Activated CD4-positive, alpha-beta memory T cell treated with anti-CD3 and anti-CD28 coated beads, Interleukin-2, amount 10 ng/mL, durations not matched to agents 7 days and 5 days (primary cell): ENCODE results near the gene SVOP. TPM values are rescaled to one million over a fixed set of nuclear protein-coding genes. Genes with fewer than 3 reads are reported as not detected.
"Not testable (repeated sequence)": the region's sequence is repeated elsewhere in the genome, so short reads cannot be mapped to it uniquely, and the experiment has no call there.

Experiments used
- CTCF ChIA-PET: fragments of 350-600 bp; sonication (Branson Sonifier 250); formaldehyde crosslinking; loops from one replicate; lab custom pipeline; 2021; ENCODE audit warnings: antibody characterized with exemption, inconsistent platforms; lab: Charles Lee
- POLR2A ChIA-PET: fragments of 350-600 bp; sonication (Branson Sonifier 250); formaldehyde crosslinking; loops from one replicate; lab custom pipeline; 2021; ENCODE audit warnings: antibody characterized with exemption; lab: Charles Lee
- DNase-seq: peaks from one replicate; pipeline ENCODE4 v3.0.0-alpha.2; 2020
- H3K27ac Mint-ChIP-seq: one replicate; pipeline ENCODE4 v1.8.0; 2021; ENCODE audit warnings: mild to moderate bottlenecking, mixed read lengths
- H3K27me3 Mint-ChIP-seq: one replicate; pipeline ENCODE4 v1.8.0; 2021; ENCODE audit warnings: mixed read lengths
- H3K36me3 Mint-ChIP-seq: one replicate; pipeline ENCODE4 v1.8.0; 2021; ENCODE audit warnings: low read depth, mixed read lengths
- H3K4me1 Mint-ChIP-seq: one replicate; pipeline ENCODE4 v1.8.0; 2021; ENCODE audit warnings: mixed read lengths
- H3K4me3 Mint-ChIP-seq: one replicate; pipeline ENCODE4 v1.8.0; 2021; ENCODE audit warnings: mild to moderate bottlenecking, mixed read lengths
- H3K9me3 Mint-ChIP-seq: one replicate; pipeline ENCODE4 v1.8.0; 2021; ENCODE audit warnings: mixed read lengths
- total RNA-seq, 2 experiments: library from RNA; stranded (reverse); gene quantifications; one replicate each; pipeline ENCODE4 v1.2.3, GENCODE V29; 2021

The SVOP gene, protein sequence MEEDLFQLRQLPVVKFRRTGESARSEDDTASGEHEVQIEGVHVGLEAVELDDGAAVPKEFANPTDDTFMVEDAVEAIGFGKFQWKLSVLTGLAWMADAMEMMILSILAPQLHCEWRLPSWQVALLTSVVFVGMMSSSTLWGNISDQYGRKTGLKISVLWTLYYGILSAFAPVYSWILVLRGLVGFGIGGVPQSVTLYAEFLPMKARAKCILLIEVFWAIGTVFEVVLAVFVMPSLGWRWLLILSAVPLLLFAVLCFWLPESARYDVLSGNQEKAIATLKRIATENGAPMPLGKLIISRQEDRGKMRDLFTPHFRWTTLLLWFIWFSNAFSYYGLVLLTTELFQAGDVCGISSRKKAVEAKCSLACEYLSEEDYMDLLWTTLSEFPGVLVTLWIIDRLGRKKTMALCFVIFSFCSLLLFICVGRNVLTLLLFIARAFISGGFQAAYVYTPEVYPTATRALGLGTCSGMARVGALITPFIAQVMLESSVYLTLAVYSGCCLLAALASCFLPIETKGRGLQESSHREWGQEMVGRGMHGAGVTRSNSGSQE
- total RNA-seq: not detected

DNA sequence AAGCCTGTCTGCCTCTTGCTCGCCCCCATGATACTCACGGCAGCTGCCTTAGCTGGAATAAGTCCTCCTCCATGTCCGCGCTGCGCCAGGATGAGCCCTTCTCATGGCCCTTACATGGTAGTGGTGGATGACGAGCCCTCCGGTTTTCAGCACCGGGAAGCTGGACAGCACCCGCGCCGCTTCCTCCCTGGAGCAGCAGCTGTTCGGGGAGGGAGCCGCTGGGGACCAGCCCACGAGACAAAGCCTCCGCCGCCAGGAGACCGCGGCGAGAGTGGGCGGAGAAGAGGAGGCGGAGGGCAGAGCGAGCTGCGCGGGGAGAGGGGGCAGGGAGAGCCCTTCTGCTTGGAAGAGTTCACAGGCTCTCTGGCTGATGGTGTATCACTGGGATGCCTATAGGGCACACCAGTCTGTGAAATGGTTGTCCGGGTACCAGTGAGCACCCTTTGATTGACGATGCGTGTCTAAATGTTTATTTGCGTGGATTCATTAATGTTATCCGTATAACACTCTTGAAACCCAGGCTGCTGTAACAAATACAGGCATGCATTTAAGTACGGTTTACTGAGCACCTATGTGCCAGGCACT, at the start of gene SVOP:
Gene SVOP, minus strand, starts transcription at position 273 of the 585 bp plus-strand sequence. Its CDS starts 200 bp downstream, at position 73.
- Mint-ChIP-seq H3K27me3 (peaks cover 25% of the 10 kb centered on the region), H3K36me3 (no peaks in the 10 kb centered on the region), H3K27ac (no peak within 1 kb of the TSS), H3K9me3 (no peaks in the 10 kb centered on the region), H3K4me3 (no peak within 1 kb of the TSS), H3K4me1 (no peaks in the 10 kb centered on the region)
- ChIA-PET CTCF (no interaction called here), POLR2A (no interaction called here)
- peak; percentile 30 for DNase-seq

DNA sequence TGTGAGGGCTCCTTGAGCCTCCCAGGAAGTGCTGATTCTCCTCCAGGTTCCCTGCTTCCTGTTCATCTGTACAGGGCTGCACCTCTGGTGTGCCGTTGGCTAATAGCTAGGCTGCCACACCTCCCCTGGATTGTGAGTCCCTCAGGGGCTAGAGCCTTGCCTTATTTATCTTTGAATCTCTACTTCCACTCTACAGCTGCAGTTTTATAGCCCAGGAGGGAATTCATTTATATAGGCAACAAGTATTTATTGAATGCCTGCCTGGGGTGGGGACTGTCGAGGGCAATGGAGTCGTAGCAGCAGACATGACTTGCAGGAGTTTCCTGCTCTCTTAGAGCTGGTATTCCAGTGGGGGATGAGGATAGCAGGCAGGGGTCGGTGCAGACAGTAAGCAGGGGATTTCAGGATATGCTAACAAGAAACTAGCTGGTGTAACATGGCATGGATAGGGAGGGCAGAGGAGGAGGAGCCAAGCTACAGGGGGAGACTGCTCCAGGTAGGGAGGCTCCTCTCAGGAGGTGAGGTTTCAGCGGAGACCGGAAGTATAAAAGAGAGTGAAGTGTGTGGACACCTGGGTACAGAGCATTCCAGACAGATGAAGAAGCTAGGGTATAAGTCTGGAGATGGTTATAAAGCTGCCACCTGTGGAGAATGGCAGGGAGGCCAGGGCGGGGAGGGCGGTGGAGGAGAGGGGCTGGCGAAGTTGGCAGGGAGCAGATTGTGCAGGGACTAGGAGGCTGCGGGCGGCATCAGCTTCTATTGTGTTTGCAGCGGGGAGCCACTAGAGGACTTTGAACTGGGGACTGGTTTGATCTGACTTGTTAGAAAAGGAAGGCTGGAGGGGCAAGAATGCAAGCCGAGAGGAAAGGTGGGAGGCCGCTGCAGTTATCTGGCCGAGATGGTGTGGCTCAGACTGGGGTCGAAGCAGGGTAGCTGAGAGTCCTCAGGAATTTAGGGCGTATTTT, 48.7 kb upstream of the SVOP start:
- H3K4me3 Mint-ChIP-seq: no peak overlapping the region
- H3K4me1 Mint-ChIP-seq: no peaks in the 10 kb centered on the region
- H3K27me3 Mint-ChIP-seq: no peaks in the 10 kb centered on the region
- no peak for DNase-seq
- H3K27ac Mint-ChIP-seq: no peak overlapping the region
- ChIA-PET POLR2A (no interaction called here), CTCF (interaction anchor here (1.3 kb wide), 1 partner anchor 120 kb away, joined by 4 read pairs; no protein-coding TSS in a partner anchor)
- H3K9me3 Mint-ChIP-seq: peaks cover under 1% of the 10 kb centered on the region
- peaks cover 11% of the 10 kb centered on the region for H3K36me3 Mint-ChIP-seq

DNA sequence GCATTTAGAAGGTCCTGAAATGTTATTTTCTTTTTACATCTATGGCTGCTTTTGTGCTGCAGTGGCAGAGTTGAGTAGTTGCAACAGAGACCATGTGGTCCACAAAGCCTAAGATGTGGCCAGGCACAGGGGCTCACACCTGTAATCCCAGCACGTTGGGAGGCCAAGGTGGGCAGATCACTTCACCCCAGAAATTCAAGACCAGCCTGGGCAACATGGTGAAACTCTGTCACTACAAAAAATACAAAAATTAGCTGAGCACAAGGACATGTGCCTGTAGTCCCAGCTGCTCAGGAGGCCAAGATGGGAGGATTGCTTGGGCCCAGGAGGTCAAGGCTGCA, 45.0 kb upstream of the SVOP start:
- H3K9me3 Mint-ChIP-seq: no peaks in the 10 kb centered on the region
- ChIA-PET CTCF (interaction anchor here (0.7 kb wide), 1 partner anchor 569 kb away, joined by 4 read pairs; no protein-coding TSS in a partner anchor), POLR2A (no interaction called here)
- no peaks in the 10 kb centered on the region for H3K27me3 Mint-ChIP-seq
- no peak for DNase-seq
- H3K27ac Mint-ChIP-seq: no peak overlapping the region
- no peaks in the 10 kb centered on the region for H3K36me3 Mint-ChIP-seq
- peaks cover 4% of the 10 kb centered on the region for H3K4me1 Mint-ChIP-seq
- H3K4me3 Mint-ChIP-seq: no peak overlapping the region

DNA sequence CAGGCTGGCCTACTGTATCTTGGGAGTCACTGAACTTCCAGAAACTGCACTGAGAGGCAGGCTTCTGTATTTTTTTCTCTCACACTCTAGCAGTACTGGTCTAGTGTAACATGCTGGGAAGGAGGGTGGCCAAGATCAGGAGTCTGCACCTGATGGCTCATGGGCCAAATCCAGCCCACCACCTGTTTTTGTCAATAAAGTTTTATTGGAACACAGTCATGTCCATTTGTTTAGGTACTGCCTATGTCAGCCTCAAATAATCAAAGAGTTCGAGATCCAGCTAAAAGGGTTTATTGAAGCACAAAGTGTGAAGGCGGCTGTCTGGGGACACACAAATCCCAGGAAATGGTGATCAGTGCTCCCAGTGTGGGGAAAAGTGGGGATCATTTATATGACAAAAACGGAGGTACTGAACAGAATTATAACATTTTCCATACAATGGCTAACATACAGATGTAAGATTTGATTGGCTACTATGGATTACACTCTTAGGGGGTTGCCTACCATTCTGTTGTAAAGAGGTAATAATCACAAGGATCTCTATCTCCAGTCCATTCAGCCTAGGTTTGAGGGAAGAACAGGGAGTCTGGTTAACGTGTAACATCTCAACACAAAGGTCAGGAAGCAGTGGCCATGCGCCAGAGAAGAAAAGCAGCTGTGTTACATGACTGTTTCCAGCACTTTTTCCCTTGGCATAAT, 44.4 kb upstream of the SVOP start:
- DNase-seq: no peak
- H3K4me3 Mint-ChIP-seq: no peak overlapping the region
- no peak overlapping the region for H3K27ac Mint-ChIP-seq
- ChIA-PET CTCF (interaction anchor here (0.7 kb wide), 1 partner anchor 568 kb away, joined by 4 read pairs; no protein-coding TSS in a partner anchor), POLR2A (no interaction called here)
- H3K27me3 Mint-ChIP-seq: no peaks in the 10 kb centered on the region
- peaks cover 4% of the 10 kb centered on the region for H3K4me1 Mint-ChIP-seq
- no peaks in the 10 kb centered on the region for H3K36me3 Mint-ChIP-seq
- H3K9me3 Mint-ChIP-seq: no peaks in the 10 kb centered on the region

DNA sequence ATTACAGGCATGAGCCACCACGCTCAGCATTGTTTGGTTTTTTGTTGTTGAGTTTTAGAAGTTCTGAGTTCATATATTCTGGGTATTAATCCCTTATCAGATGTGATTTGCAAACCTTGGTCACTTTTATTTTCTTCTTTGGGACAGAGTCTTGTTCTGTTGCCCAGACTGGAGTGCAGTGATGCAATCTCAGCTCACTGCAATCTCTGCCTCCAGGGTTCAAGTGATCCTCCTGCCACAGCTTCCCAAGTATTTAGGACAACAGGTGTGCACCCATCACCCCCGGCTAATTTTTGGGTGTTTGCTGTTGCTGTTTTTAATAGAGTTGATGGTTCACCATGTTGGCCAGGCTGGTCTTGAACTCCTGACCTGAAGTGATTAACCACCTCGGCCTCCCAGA, 43.3 kb upstream of the SVOP start:
- Mint-ChIP-seq H3K36me3 (no peaks in the 10 kb centered on the region), H3K27ac (no peak overlapping the region), H3K4me3 (no peak overlapping the region), H3K27me3 (no peaks in the 10 kb centered on the region), H3K9me3 (no peaks in the 10 kb centered on the region), H3K4me1 (peaks cover 4% of the 10 kb centered on the region)
- ChIA-PET CTCF (interaction anchor here (0.7 to 1.0 kb wide), 2 partner anchors 48 to 363 kb away, joined by 3 to 6 read pairs; no protein-coding TSS in a partner anchor), POLR2A (no interaction called here)
- DNase-seq: no peak

DNA sequence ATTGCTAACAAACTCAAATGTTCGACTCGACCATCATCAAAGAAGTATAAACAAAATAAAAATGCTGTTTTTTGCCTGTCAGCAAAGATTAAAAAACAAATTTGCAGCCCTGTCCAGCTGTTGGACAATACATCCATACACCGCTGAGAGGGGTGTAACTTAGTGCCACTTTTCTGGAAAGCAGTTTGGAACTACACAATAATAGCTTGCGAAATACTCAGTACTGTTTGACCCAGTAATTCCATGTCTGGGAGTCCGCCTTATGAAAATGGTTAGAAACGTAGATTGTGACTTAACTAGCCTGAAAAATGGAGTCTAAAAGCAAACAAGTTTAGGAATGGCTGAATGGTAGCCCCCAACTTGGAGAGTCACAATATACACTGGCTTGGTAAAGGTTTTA, 37.9 kb upstream of the SVOP start:
- Mint-ChIP-seq H3K9me3 (no peaks in the 10 kb centered on the region), H3K27me3 (no peaks in the 10 kb centered on the region), H3K27ac (no peak overlapping the region), H3K4me1 (peaks cover 9% of the 10 kb centered on the region), H3K4me3 (no peak overlapping the region), H3K36me3 (peaks cover 5% of the 10 kb centered on the region)
- no peak for DNase-seq
- CTCF ChIA-PET: no interaction called here
- POLR2A ChIA-PET: no interaction called here

DNA sequence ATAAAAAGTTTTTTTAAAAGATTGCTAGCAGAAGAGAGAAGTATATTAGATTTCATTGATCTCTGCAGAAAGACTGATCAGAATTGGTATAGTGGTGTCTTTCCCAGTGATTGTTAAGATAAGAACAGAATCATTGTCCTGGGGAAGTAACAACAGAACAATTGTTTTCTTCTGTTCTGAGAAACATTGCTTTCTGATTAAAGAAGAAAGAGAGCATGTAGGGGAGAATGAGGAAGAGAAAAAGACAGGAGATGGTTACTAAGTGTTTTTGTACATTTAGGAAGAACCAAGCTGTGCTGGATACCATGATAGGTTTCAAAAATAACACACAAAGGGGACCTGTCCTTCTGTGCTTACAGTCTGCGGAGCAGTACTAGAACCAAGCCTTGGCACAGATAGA, 36.5 kb upstream of the SVOP start:
- no peak for DNase-seq
- POLR2A ChIA-PET: no interaction called here
- H3K36me3 Mint-ChIP-seq: peaks cover 5% of the 10 kb centered on the region
- no peak overlapping the region for H3K4me3 Mint-ChIP-seq
- H3K9me3 Mint-ChIP-seq: no peaks in the 10 kb centered on the region
- H3K4me1 Mint-ChIP-seq: peaks cover 7% of the 10 kb centered on the region
- CTCF ChIA-PET: no interaction called here
- H3K27me3 Mint-ChIP-seq: no peaks in the 10 kb centered on the region
- H3K27ac Mint-ChIP-seq: no peak overlapping the region

DNA sequence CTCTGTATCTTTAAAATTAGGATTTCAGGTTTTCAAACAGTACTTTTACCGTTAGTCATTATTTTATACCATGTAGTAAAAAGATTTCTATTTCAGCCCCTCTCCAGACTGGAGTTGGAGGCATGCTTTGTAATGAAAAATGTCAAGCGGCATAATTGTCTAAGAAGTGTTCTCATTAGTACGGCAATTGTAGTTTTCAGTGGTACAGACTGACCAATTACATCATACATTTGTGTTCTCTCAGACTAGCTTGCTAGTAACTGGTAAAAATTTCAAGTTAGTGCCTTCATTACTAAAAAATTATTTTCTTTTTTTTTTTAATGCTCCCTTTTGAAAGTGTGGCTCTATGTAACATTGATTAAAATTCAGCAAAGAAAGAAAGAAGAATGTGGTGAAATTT, 36.0 kb upstream of the SVOP start:
- CTCF ChIA-PET: no interaction called here
- Mint-ChIP-seq H3K27ac (no peak overlapping the region), H3K4me3 (no peak overlapping the region), H3K36me3 (peaks cover 8% of the 10 kb centered on the region), H3K4me1 (peaks cover 11% of the 10 kb centered on the region), H3K9me3 (no peaks in the 10 kb centered on the region), H3K27me3 (no peaks in the 10 kb centered on the region)
- no peak for DNase-seq
- POLR2A ChIA-PET: no interaction called here

DNA sequence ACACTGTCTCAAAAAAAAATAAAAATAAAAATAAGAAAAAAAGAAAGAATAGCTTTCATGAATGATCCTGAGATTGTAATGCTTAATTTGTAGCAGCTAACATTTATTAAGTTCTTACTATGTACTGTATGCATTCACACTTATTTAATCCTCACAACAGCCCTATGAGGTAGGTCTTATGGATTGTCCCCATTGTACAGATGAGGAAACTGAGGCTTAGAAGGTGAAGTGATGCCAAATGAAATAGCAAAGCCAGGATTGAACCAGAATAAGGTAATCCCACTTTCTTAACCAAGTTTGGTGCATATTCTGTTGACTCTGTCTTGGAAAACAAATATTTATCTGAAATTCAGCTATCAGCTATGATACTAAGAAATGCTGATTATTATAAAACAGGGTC, 33.7 kb upstream of the SVOP start:
- ChIA-PET POLR2A (interaction anchor here (1.3 to 3.0 kb wide), 3 partner anchors 38 to 492 kb away, joined by 3 to 13 read pairs (median 8); partner anchors contain the start of genes ALKBH2 and ISCU), CTCF (interaction anchor here (0.6 to 1.5 kb wide), 8 partner anchors 9 to 492 kb away, joined by 3 to 12 read pairs (median 4); partner anchors contain the start of genes ALKBH2, ISCU and UNG)
- Mint-ChIP-seq H3K36me3 (peaks cover 8% of the 10 kb centered on the region), H3K27me3 (no peaks in the 10 kb centered on the region), H3K9me3 (no peaks in the 10 kb centered on the region), H3K4me3 (no peak overlapping the region), H3K4me1 (peaks cover 16% of the 10 kb centered on the region), H3K27ac (no peak overlapping the region)
- DNase-seq: no peak

DNA sequence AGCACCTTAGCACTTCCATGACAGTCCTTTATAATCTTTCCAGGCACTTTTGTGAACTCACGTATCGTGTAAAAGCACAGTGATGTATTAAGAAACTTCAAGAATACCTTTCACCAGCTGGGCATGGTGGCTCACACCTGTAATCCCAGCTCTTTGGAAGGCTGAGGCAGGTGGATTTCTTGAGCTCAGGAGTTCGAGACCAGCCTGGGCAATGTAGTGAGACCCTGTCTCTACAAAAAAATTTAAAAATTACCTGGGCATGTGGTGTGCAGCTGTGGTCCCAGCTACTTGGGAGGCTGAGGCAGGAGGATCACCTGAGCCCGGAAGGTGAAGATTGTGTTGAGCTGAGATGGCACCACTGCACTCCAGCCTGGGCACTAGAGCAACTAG, 33.3 kb upstream of the SVOP start:
- CTCF ChIA-PET: interaction anchor here (0.6 to 1.5 kb wide), 8 partner anchors 9 to 492 kb away, joined by 3 to 12 read pairs (median 4); partner anchors contain the start of genes ALKBH2, ISCU and UNG
- peak overlapping the region; percentile 91 for H3K27ac Mint-ChIP-seq
- not testable (repeated sequence) for H3K9me3 Mint-ChIP-seq, H3K36me3 Mint-ChIP-seq, DNase-seq, H3K27me3 Mint-ChIP-seq
- peaks cover 16% of the 10 kb centered on the region for H3K4me1 Mint-ChIP-seq
- peak overlapping the region; percentile 85 for H3K4me3 Mint-ChIP-seq
- POLR2A ChIA-PET: interaction anchor here (1.3 to 3.0 kb wide), 3 partner anchors 39 to 492 kb away, joined by 3 to 13 read pairs (median 8); partner anchors contain the start of genes ALKBH2 and ISCU

DNA sequence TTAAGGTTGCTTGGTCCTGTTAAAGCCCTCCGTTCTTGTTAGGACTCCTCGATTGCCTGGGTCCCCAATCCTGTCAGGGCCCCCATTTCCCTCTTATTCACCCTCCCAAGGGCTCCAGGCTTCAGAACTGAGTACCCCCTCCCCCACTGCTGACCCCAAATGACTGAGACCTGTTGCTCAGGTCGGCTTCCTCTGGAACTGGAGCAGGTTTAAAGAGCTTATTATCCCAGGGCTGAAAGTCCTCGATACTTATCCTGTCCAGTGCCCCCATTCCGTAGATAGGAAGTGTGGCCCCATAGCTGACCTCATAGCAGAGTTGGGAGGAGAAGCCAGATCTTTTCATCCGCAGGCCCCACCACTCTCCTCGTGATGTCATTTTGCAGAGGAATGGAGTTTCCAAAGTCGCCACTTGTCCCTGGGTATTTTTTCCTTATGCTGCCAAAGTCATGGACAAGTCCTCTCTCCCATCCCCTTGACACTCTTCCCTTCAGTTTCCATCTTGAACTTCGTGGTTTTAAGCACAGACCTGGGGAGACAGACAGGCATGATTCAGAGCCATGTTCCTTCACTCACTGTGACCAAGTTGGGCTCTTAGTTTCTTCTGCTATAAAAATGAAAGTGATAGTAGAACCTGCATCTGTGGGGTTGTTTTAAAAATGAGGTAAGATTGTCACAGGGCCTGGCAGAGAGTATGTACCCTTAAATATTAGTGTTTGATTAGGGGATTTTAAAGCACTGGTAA, 32.7 kb upstream of the SVOP start:
- Mint-ChIP-seq H3K27me3 (no peaks in the 10 kb centered on the region), H3K4me3 (peak overlapping the region; percentile 85), H3K9me3 (no peaks in the 10 kb centered on the region), H3K36me3 (peaks cover 6% of the 10 kb centered on the region), H3K27ac (peak overlapping the region; percentile 91), H3K4me1 (peaks cover 16% of the 10 kb centered on the region)
- DNase-seq: peak; percentile 24
- ChIA-PET POLR2A (interaction anchor here (0.7 to 3.0 kb wide), 6 partner anchors 28 to 491 kb away, joined by 3 to 13 read pairs (median 6); partner anchors contain the start of genes ISCU, SSH1 and UNG), CTCF (interaction anchor here (0.9 to 1.7 kb wide), 8 partner anchors 8 to 491 kb away, joined by 3 to 12 read pairs (median 4); partner anchors contain the start of genes ALKBH2, ISCU and UNG)
